K562 (cell line): ENCODE results near the gene CD55. TPM values are rescaled to one million over a fixed set of nuclear protein-coding genes. Genes with fewer than 3 reads are reported as not detected.

Source experiments
- BCLAF1 ChIP-seq, 2 experiments: fragments of 450-650 bp in 1 of 2; IDR thresholded peaks; 2 replicates each; pipeline ENCODE4 v1.6.1; 2011 to 2017; ENCODE audit warnings: low read depth in 2 of 2, antibody characterized with exemption in 1 of 2, borderline replicate concordance in 1 of 2, low read length in 1 of 2, mild to moderate bottlenecking in 1 of 2, mixed read lengths in 1 of 2; ENCODE audit not compliant: control insufficient read depth in 1 of 2
- C11orf30 ChIP-seq: fragments of 450-650 bp; IDR thresholded peaks from 2 replicates; pipeline ENCODE4 v1.6.1; 2016; ENCODE audit warnings: low read depth, mild to moderate bottlenecking
- DIDO1 ChIP-seq: fragments of 450-650 bp; IDR thresholded peaks from 2 replicates; pipeline ENCODE4 v1.6.1; 2016; ENCODE audit warnings: low read depth, missing biosample characterization, missing genetic modification characterization
- FIP1L1 ChIP-seq: fragments of 200-400 bp; formaldehyde crosslinking; IDR thresholded peaks from 2 replicates; pipeline ENCODE4 v1.6.1; 2018; ENCODE audit warnings: mild to moderate bottlenecking, low read depth, low read length; ENCODE audit not compliant: poor library complexity, severe bottlenecking
- HDAC3 ChIP-seq: fragments of 450-650 bp; IDR thresholded peaks from 2 replicates; pipeline ENCODE4 v1.6.1; 2018; ENCODE audit warnings: borderline replicate concordance, mild to moderate bottlenecking, moderate library complexity; ENCODE audit not compliant: partially characterized antibody
- HDAC6 ChIP-seq: IDR thresholded peaks from 2 replicates; pipeline ENCODE4 v1.6.1; 2012; ENCODE audit warnings: low read depth, mild to moderate bottlenecking, control low read depth, inconsistent platforms, low read length, moderate library complexity
- HMG20A ChIP-seq: fragments of 450-650 bp; formaldehyde crosslinking; conservative IDR thresholded peaks from 2 replicates; pipeline ENCODE4 v1.4.0; 2020; ENCODE audit warnings: mild to moderate bottlenecking, mixed read lengths
- ILF3 ChIP-seq: fragments of 450-650 bp; IDR thresholded peaks from 2 replicates; pipeline ENCODE4 v1.6.1; 2018; ENCODE audit warnings: antibody characterized with exemption, mild to moderate bottlenecking, moderate library complexity, borderline replicate concordance
- MAFK ChIP-seq: IDR thresholded peaks from 2 replicates; pipeline ENCODE4 v1.6.1; 2011; ENCODE audit warnings: low read length, improper control_type of control experiment
- MEF2D ChIP-seq: conservative IDR thresholded peaks from 2 replicates; pipeline ENCODE4 v1.6.1; 2016; ENCODE audit warnings: low read depth, missing genetic modification characterization, missing compliant biosample characterization
- NFYB ChIP-seq: IDR thresholded peaks from 2 replicates; pipeline ENCODE4 v1.6.1; 2011; ENCODE audit warnings: mild to moderate bottlenecking, moderate library complexity; ENCODE audit not compliant: insufficient read length; ENCODE audit errors: extremely low read depth
- NUFIP1 ChIP-seq: fragments of 450-650 bp; IDR thresholded peaks from 2 replicates; pipeline ENCODE4 v1.6.1; 2018; ENCODE audit not compliant: partially characterized antibody
- PCBP1 ChIP-seq: fragments of 200-400 bp; formaldehyde crosslinking; IDR thresholded peaks from 2 replicates; pipeline ENCODE4 v1.6.1; 2018; ENCODE audit warnings: mild to moderate bottlenecking, low read depth, low read length; ENCODE audit not compliant: poor library complexity, severe bottlenecking
- PCBP2 ChIP-seq: fragments of 200-400 bp; formaldehyde crosslinking; IDR thresholded peaks from 2 replicates; pipeline ENCODE4 v1.6.1; 2018; ENCODE audit warnings: low read length, low read depth, mild to moderate bottlenecking, moderate library complexity; ENCODE audit not compliant: poor library complexity, severe bottlenecking
- PML ChIP-seq: IDR thresholded peaks from 2 replicates; pipeline ENCODE4 v1.6.1; 2012; ENCODE audit warnings: low read length, inconsistent platforms
- PYGO2 ChIP-seq: fragments of 450-650 bp; IDR thresholded peaks from 2 replicates; pipeline ENCODE4 v1.6.1; 2016; ENCODE audit warnings: mild to moderate bottlenecking, missing genetic modification characterization, moderate library complexity, missing compliant biosample characterization
- RBFOX2 ChIP-seq: fragments of 200-400 bp; formaldehyde crosslinking; IDR thresholded peaks from 2 replicates; pipeline ENCODE4 v1.6.1; 2017; ENCODE audit warnings: low read depth, mild to moderate bottlenecking, low read length, moderate library complexity
- RFX5 ChIP-seq: IDR thresholded peaks from 2 replicates; pipeline ENCODE4 v1.6.1; 2011; ENCODE audit warnings: low read depth, mild to moderate bottlenecking, improper control_type of control experiment, low read length
- SETDB1 ChIP-seq: IDR thresholded peaks from one replicate; pipeline ENCODE4 v1.6.1; 2012; ENCODE audit warnings: low read length, control low read depth, inconsistent platforms
- STAG1 ChIP-seq: sonication (generic); formaldehyde crosslinking; IDR thresholded peaks from 2 replicates; pipeline ENCODE4 v1.5.0; 2020; ENCODE audit warnings: missing genetic modification reagents, borderline replicate concordance
- ZBTB2 ChIP-seq: fragments of 450-650 bp; IDR thresholded peaks from 2 replicates; pipeline ENCODE4 v1.6.1; 2016; ENCODE audit warnings: antibody characterized with exemption
- ZKSCAN1 ChIP-seq: fragments of 150-350 bp; IDR thresholded peaks from 2 replicates; pipeline ENCODE4 v1.6.1; 2016; ENCODE audit warnings: low read depth, low read length
- ZNF140 ChIP-seq: fragments of 250-450 bp; sonication (Bioruptor Pico); IDR thresholded peaks from 2 replicates; pipeline ENCODE4 v1.8.0; 2021; ENCODE audit warnings: moderate library complexity, mild to moderate bottlenecking, inconsistent platforms
- ZNF274 ChIP-seq: IDR thresholded peaks from 2 replicates; pipeline ENCODE4 v1.6.1; 2011; ENCODE audit warnings: low read depth, mild to moderate bottlenecking, low read length, moderate library complexity, borderline replicate concordance
- ZNF41 ChIP-seq: fragments of 250-450 bp; sonication (Bioruptor Pico); conservative IDR thresholded peaks from 2 replicates; pipeline ENCODE4 v1.4.0; 2020; ENCODE audit warnings: mild to moderate bottlenecking
- polyA plus RNA-seq, 8 experiments: library from polyadenylated mRNA; depleted of rRNA in 4 of 8; stranded (reverse) in 5 of 8; unstranded in 3 of 8; fragments of >200 nt; fragmentation: Nextera tagmentation in 2 of 8; fragmentation: Illumina TruSeq in 1 of 8; extraction: Ambion mirVana in 2 of 8; extraction: Trizol in 1 of 8; gene quantifications; 2 replicates each; pipeline versions ENCODE4 v1.2.1 to v1.2.3, GENCODE V29; 2011 to 2014; ENCODE audit warnings: inconsistent platforms in 1 of 8, missing spikeins in 1 of 8
- total RNA-seq, 7 experiments: library from RNA; depleted of rRNA in 6 of 7; stranded (reverse); fragments of >200 nt in 6 of 7; fragmentation: Illumina TruSeq in 2 of 7; extraction: Trizol in 2 of 7; gene quantifications; 2 replicates each; pipeline versions ENCODE4 v1.2.1 to v1.2.3, GENCODE V29; 2011 to 2021; ENCODE audit warnings: low replicate concordance in 1 of 7

The CD55 gene
- total and polyA plus RNA-seq, 9 of the 15 experiments (the other 6 are each of a cell fraction or from before 2014, with no cell fraction given) = 17.7 to 150 (median 97.0) TPM

DNA sequence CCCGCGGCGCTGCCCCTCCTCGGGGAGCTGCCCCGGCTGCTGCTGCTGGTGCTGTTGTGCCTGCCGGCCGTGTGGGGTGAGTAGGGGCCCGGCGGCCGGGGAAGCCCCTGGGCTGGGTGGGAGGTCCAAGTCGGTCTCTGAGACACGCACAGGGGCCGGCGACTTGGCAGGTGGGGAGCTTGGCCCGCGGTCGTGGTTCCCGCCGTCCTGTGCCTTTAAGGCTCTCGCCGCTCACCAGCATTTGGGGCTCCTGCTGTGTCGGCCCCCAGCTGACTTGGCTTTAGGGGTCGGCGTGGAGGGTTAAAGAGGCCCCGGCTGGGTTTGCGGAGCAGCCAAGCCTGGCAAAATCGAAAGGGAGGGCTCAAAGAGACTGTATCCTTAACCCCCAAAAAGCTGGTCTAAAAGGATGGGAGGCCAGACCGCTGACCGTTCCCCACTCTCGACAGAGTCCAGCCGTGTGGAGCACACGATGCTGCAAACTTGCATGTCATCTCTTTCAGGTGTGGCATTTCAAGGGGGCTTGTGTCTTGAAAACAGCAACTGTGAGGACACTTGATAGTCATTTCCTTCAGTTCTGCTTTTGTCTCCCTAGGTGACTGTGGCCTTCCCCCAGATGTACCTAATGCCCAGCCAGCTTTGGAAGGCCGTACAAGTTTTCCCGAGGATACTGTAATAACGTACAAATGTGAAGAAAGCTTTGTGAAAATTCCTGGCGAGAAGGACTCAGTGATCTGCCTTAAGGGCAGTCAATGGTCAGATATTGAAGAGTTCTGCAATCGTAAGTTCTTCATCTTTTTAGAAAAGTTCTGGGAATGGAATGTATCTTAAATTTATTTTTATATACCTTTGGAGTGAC, 540 bp downstream of the CD55 start (continued):
- TF ChIP-seq ZNF41 (CRISPR knock-in tag) (no peak), MEF2D (no peak), PCBP1 (no peak), NUFIP1 (no peak), ZNF140 (CRISPR knock-in tag) (no peak), DIDO1 (tag) (no peak), RFX5 (no peak), FIP1L1 (peak; percentile 96), ZNF274 (no peak), HDAC6 (no peak), SETDB1 (no peak), PCBP2 (no peak), RBFOX2 (peak; percentile 90), NFYB (no peak), HMG20A (no peak), ZKSCAN1 (no peak), ZBTB2 (no peak), PML (no peak; the same call in 1 of the 2 replicates), MAFK (no peak), STAG1 (CRISPR knock-in tag) (no peak), C11orf30 (peak; percentile 21), PYGO2 (tag) (no peak), HDAC3 (no peak), BCLAF1 (IDR thresholded peaks at IDR 0.05; ENCODE audit: borderline replicate concordance in 1 of 2, control insufficient read depth in 1 of 2, low read depth in 2 of 2, low read length in 1 of 2) (no peak), ILF3 (no peak; the same call in 1 of the 2 replicates)
